Endothelial cell of umbilical vein (primary cell): Measurements from ENCODE around the gene SEZ6L. TPM values are rescaled to one million over a fixed set of nuclear protein-coding genes. Genes with fewer than 3 reads are reported as not detected.

Experiments used
- BruUV-seq: library from RNA; stranded (reverse); fragments of 400-500 nt; replicated peaks from 2 replicates; lab custom pipeline; 2021; lab: Mats Ljungman, UMichigan
- CTCF ChIA-PET: fragments of 300-600, 350-600 bp; sonication (Branson Sonifier 250); formaldehyde crosslinking; loops from one replicate; lab custom pipeline; 2021; ENCODE audit warnings: antibody characterized with exemption, inconsistent platforms; lab: Charles Lee
- POLR2A ChIA-PET: fragments of 300-600, 350-600 bp; sonication (Branson Sonifier 250); formaldehyde crosslinking; loops from one replicate; lab custom pipeline; 2021; ENCODE audit warnings: antibody characterized with exemption, inconsistent platforms; lab: Charles Lee
- DNase-seq: peaks from one replicate; pipeline ENCODE4 v3.0.0-alpha.2; 2011; ENCODE audit warnings: low read depth, low spot score
- FAIRE-seq: peaks from 2 replicates; lab custom pipeline; 2011; peaks lifted over from hg19 to GRCh38; lab: Jason Lieb, UNC
- H2AFZ ChIP-seq: 2 replicates; pipeline ENCODE4 v1.6.0; 2012; ENCODE audit warnings: low read depth, low read length, control low read depth, inconsistent platforms
- H3K27ac ChIP-seq: 2 replicates; pipeline ENCODE4 v1.5.1; 2011; ENCODE audit warnings: low read depth, mild to moderate bottlenecking, control low read depth, low read length, moderate library complexity; ENCODE audit not compliant: insufficient read depth
- H3K27me3 ChIP-seq, 2 experiments: 2 replicates each; pipeline versions ENCODE4 v1.6.0 to v1.6.1; 2011; ENCODE audit warnings: low read length in 2 of 2, mixed read lengths in 1 of 2; ENCODE audit not compliant: control insufficient read depth in 2 of 2, insufficient read depth in 2 of 2
- H3K36me3 ChIP-seq, 2 experiments: 2 replicates in 1 of 2; 3 replicates in 1 of 2; pipeline ENCODE4 v1.5.1; 2011; ENCODE audit warnings: low read length in 2 of 2, mild to moderate bottlenecking in 1 of 2, moderate library complexity in 1 of 2; ENCODE audit not compliant: control insufficient read depth in 2 of 2, insufficient read depth in 2 of 2; ENCODE audit errors: extremely low read depth in 1 of 2
- H3K4me1 ChIP-seq: 3 replicates; pipeline ENCODE4 v1.5.1; 2011; ENCODE audit warnings: mild to moderate bottlenecking, low read length; ENCODE audit not compliant: control insufficient read depth, insufficient read depth; ENCODE audit errors: extremely low read depth
- H3K4me2 ChIP-seq: 2 replicates; pipeline ENCODE4 v1.6.1; 2011; ENCODE audit warnings: low read length, control low read depth, mixed read lengths; ENCODE audit not compliant: insufficient read depth
- H3K4me3 ChIP-seq, 3 experiments: fragments of 200-600 bp in 1 of 3; sonication (generic), shearing (Covaris generic) in 1 of 3; replicated peaks in 1 of 3; 2 replicates each; pipeline ENCODE4 v1.5.1; 2011 to 2016; ENCODE audit warnings: control low read depth in 3 of 3, low read length in 3 of 3, mild to moderate bottlenecking in 2 of 3, inconsistent platforms in 1 of 3, low read depth in 1 of 3, moderate library complexity in 1 of 3; ENCODE audit not compliant: insufficient read depth in 1 of 3
- H3K79me2 ChIP-seq: 2 replicates; pipeline ENCODE4 v1.6.0; 2012; ENCODE audit warnings: low read length, inconsistent platforms; ENCODE audit not compliant: control insufficient read depth, insufficient read depth
- H3K9ac ChIP-seq: replicated peaks from 2 replicates; pipeline ENCODE3; 2011; ENCODE audit warnings: low read length, control low read depth; ENCODE audit not compliant: insufficient read depth; ENCODE audit errors: extremely low read depth
- H3K9me1 ChIP-seq: replicated peaks from 3 replicates; pipeline ENCODE4 v1.6.0; 2011; ENCODE audit warnings: mild to moderate bottlenecking, low read length; ENCODE audit not compliant: control insufficient read depth, insufficient read depth; ENCODE audit errors: extremely low read depth
- H3K9me3 ChIP-seq: replicated peaks from 2 replicates; pipeline ENCODE4 v1.5.1; 2012; ENCODE audit warnings: low read length, inconsistent platforms; ENCODE audit not compliant: control insufficient read depth, insufficient read depth
- H4K20me1 ChIP-seq: replicated peaks from 2 replicates; pipeline ENCODE3; 2011; ENCODE audit warnings: mild to moderate bottlenecking, low read length; ENCODE audit not compliant: control insufficient read depth, insufficient read depth; ENCODE audit errors: extremely low read depth
- CTCF ChIP-seq, 2 donors: IDR thresholded peaks; 1 replicate in 1 of 2; 2 replicates in 1 of 2; pipeline ENCODE4 v1.5.1; 2011; ENCODE audit warnings: low read length in 2 of 2, mild to moderate bottlenecking in 2 of 2, moderate library complexity in 2 of 2, control low read depth in 1 of 2, inconsistent platforms in 1 of 2, low read depth in 1 of 2; ENCODE audit not compliant: insufficient read depth in 1 of 2; ENCODE audit errors: extremely low read depth in 1 of 2
- EZH2 ChIP-seq: IDR thresholded peaks from 2 replicates; pipeline ENCODE4 v1.6.1; 2012; ENCODE audit warnings: borderline replicate concordance, low read depth, mild to moderate bottlenecking, moderate library complexity, low read length, inconsistent platforms; ENCODE audit not compliant: severe bottlenecking
- FOS ChIP-seq: IDR thresholded peaks from 2 replicates; pipeline ENCODE4 v1.6.1; 2011; ENCODE audit warnings: mild to moderate bottlenecking, low read length, moderate library complexity, borderline replicate concordance; ENCODE audit not compliant: insufficient read depth
- GATA2 ChIP-seq: IDR thresholded peaks from 2 replicates; pipeline ENCODE4 v1.7.0; 2011; ENCODE audit warnings: low read depth, mild to moderate bottlenecking, moderate library complexity, mixed read lengths, low read length; ENCODE audit not compliant: insufficient read length, insufficient read depth
- JUN ChIP-seq: IDR thresholded peaks from 2 replicates; pipeline ENCODE4 v1.6.1; 2011; ENCODE audit warnings: borderline replicate concordance, low read depth; ENCODE audit not compliant: insufficient read length, insufficient read depth
- MAX ChIP-seq: IDR thresholded peaks from 2 replicates; pipeline ENCODE4 v1.6.1; 2011; ENCODE audit not compliant: insufficient read depth, insufficient read length
- MYC ChIP-seq: IDR thresholded peaks from one replicate; pipeline ENCODE4 v1.6.1; 2011; ENCODE audit warnings: mild to moderate bottlenecking, low read depth, low read length
- POLR2A ChIP-seq: IDR thresholded peaks from 2 replicates; pipeline ENCODE4 v1.6.1; 2012; ENCODE audit warnings: low read depth, mild to moderate bottlenecking, control low read depth, low read length
- POLR2AphosphoS5 ChIP-seq: IDR thresholded peaks from 2 replicates; pipeline ENCODE4 v1.6.1; 2012; ENCODE audit warnings: low read depth, mild to moderate bottlenecking, control low read depth, low read length, moderate library complexity; ENCODE audit not compliant: insufficient read depth
- dilution Hi-C: fragments of 300-500 bp; cut with MboI; formaldehyde crosslinking; loops from one replicate; pipeline ENCODE4 v1.15.0; 2019; ENCODE audit warnings: low sequenced_read_pairs; ENCODE audit not compliant: extremely low pct_ligation_motif_present
- intact Hi-C: fragments of 100-400 bp; cut with micrococcal nuclease; formaldehyde crosslinking; loops from one replicate; pipeline ENCODE4 v1.10.0; 2022
- polyA plus RNA-seq, 4 experiments: library from polyadenylated mRNA; depleted of rRNA in 3 of 4; stranded (reverse) in 3 of 4; unstranded in 1 of 4; fragments of >200 nt; gene quantifications; 2 replicates each; pipeline versions ENCODE4 v1.2.1 to v1.2.3, GENCODE V29; 2011 to 2012; ENCODE audit warnings: missing spikeins in 1 of 4
- total RNA-seq: library from RNA; stranded (reverse); gene quantifications from 2 replicates; pipeline ENCODE4 v1.2.3, GENCODE V29; 2021

The SEZ6L gene
- total and polyA plus RNA-seq, 2 donors (not counting 3 experiments of a cell fraction or from before 2014, with no cell fraction given): not detected

- intact Hi-C loops: no loop called here
- no peaks in the 10 kb centered on the region for H3K36me3 ChIP-seq
- CTCF ChIA-PET: no interaction called here
Observed at GRCh38 chr22:26265281-26265680, 96.0 kb downstream of the SEZ6L start.

More at GRCh38 chr22:26265281-26265680, 96.0 kb downstream of the SEZ6L start:
- Histone ChIP-seq H3K27me3 (no peaks in the 10 kb centered on the region), H3K9me3 (no peaks in the 10 kb centered on the region), H3K4me3 (no peak overlapping the region), H3K4me2 (no peak overlapping the region), H3K9me1 (no peaks in the 10 kb centered on the region), H3K27ac (no peak overlapping the region), H2AFZ (no peak overlapping the region), H3K4me1 (no peaks in the 10 kb centered on the region), H4K20me1 (no peaks in the 10 kb centered on the region), H3K79me2 (no peaks in the 10 kb centered on the region), H3K9ac (no peak overlapping the region)
- dilution Hi-C loops: no loop called here
- POLR2A ChIA-PET: no interaction called here
- no TSS peak for BruUV-seq
- TF ChIP-seq EZH2 (no peak), POLR2AphosphoS5 (no peak), CTCF (IDR thresholded peaks at IDR 0.05; ENCODE audit: extremely low read depth in 1 of 2, insufficient read depth in 1 of 2, low read depth in 1 of 2, low read length in 2 of 2) (no peak), FOS (no peak), MAX (no peak), JUN (no peak), GATA2 (no peak), MYC (no peak), POLR2A (no peak)
- DNase-seq (no peak), FAIRE-seq (no peak)
